HG03103 (cell line): Measurements from ENCODE around the gene IGFN1.

Experiments used
- ATAC-seq: cut with Tn5 transposase; IDR thresholded peaks from one replicate; pipeline ENCODE4 v1.9.1; 2021; ENCODE audit warnings: low read depth; ENCODE audit not compliant: unreplicated experiment

Gene IGFN1

GRCh38 chr1:201215531-201216357 is 25.1 kb downstream of the IGFN1 start:
- ATAC-seq = no peak

DNA sequence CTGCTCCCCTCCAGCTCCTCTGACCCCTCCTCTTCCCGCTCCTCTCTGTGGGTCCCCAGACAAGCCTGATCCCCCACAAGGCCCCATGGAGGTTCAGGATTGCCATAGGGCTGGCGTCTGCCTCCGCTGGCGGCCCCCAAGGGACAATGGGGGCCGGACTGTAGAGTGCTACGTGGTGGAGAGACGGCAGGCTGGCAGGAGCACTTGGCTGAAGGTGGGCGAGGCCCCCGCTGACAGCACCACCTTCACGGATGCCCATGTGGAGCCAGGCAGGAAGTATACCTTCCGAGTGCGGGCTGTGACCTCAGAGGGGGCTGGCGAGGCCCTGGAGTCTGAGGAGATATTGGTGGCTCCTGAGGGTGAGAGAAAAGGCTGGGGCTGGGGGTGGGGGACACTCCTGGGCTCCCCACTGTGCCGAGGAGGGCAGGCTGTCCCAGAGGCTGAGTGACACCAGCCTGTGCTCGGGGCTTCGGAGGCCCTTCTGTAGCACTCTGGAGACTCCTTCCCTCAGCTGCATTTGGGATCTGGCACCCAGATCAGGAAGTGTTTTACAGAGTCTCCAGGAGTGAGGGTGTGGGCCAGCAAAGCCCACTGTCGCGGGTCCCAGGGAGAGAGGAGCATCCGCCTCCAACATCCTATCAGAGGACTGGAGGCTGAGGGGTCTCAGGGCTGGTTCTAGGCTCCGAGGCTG is 25.9 kb downstream of the IGFN1 start:
- ATAC-seq = no peak

DNA sequence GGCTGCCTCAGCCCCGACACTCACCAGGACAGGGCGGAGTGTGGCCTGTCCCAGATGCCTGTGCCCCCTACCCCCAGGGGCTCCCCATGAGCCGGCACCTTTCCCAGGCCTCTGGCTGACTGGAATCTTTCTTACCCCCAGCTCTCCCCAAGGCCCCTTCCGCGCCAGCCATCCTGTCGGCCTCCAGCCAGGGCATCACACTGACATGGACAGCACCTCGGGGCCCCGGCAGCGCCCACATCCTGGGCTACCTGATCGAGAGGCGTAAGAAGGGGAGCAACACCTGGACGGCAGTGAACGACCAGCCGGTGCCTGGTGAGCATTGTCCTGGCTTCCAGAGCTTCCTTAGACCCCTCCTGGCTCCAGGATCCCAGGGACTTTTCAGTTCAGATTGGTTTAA is 26.5 kb downstream of the IGFN1 start:
- ATAC-seq = no peak

- ATAC-seq = no peak
Measured at GRCh38 chr1:201217851-201218250, 27.2 kb downstream of the IGFN1 start.

DNA sequence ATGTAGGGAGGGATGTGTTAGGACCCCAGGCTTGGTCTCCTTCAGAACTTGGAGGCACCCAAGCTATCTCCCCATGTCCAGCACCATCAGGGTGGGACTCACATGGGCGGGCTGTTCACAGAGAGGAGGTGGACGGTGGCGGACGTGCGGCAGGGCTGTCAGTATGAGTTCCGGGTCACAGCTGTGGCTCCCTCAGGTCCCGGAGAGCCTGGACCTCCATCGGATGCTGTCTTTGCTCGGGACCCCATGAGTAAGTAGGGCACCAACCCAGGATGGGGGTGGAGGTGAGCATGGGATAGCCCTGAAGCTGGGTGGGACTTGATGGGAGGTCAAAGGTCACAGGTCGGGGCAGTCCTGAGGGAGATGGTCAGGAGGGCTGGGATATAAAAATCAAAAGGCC is 27.8 kb downstream of the IGFN1 start:
- ATAC-seq = no peak

- ATAC-seq = no peak
Measured at GRCh38 chr1:201219481-201220387, 29.1 kb downstream of the IGFN1 start.

GRCh38 chr1:201220388-201220715 is 29.7 kb downstream of the IGFN1 start:
- ATAC-seq = no peak

GRCh38 chr1:201221201-201221846 is 30.7 kb downstream of the IGFN1 start:
- ATAC-seq = no peak

- no peak for ATAC-seq
Measured at GRCh38 chr1:201222125-201222524, 31.5 kb downstream of the IGFN1 start.

DNA sequence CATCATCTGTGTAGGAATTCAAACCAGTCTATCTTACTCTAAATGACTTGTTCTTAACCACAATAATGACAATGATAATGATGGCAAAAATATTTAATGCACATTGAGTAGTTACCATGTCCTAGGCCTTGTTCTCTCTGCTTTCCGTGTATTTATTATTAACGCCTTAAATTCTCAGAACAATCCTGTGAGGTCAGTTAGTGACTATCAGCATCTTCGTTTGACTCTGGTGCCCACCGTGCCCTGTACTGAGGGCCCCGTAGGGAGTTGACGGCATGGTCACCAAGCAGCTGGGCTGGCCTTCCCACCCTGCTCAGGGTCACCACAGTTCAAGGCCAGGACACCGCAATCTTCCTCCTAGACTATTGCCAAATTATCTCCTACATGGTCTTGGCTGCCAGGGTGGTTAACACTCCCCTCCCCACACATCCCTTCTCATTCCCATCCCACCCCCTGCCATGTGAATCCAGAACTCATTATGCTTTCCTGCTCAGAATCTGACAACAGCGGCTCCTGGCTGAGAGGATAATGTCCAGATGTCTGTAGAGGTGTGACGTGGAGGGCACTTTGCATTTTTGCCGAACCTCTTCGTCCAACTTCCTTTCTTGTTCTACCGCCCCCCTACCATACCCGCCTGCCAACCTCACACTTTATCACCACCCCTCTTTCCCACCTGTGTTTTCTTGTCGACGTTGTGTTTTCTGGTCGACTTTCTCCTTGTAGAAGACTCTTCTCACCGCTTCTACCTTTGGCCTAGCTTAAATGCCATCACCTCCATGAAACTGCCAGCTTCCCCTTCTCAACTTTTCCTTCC is 33.4 kb downstream of the IGFN1 start:
- ATAC-seq = no peak

DNA sequence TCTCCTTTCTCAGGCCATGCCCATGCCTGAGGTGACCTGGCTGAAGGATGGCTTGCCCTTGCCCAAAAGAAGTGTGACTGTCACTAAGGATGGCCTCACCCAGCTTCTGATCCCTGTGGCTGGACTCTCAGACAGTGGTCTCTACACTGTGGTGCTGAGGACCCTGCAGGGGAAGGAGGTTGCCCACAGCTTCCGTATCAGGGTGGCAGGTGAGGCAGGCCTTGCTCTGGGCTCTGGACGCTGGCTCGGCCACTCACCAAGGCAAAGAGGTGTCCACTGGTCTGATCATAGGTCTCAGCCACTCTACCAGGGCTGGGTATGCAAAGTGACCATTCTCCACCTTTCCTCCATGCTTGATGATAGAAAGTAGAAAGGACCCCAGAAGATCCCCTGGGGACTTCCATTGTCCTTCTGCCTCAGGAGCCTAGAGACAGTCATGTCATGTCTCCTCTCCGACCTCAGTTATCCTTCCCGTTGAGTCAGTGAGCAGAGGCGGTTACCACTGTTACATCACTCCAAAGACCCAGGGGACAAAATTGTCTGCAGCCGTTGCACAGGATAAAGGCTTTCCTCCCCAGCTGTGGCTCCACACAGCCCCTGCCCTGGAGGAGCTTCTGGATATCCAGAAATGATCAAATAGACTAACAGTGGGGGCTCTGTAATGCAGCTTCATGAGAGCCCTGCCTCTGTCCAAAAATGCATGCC is 34.2 kb downstream of the IGFN1 start:
- ATAC-seq = no peak

DNA sequence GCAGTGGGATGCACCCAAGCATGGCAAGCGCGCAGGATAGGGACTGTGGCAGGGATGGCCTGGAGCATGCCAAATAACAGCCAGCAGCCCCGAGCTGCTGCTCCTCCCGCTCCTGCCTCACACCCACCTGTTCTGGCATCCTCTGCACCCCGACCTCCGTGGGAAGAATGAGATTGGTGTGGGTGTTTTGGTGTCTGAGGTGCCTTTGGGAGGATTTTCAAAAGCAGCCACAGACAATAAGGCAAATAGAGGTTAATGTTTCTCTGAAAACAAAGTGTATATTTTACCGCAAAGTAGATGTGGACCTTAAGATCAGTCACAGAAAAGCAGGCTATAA is 35.5 kb downstream of the IGFN1 start:
- no peak for ATAC-seq

DNA sequence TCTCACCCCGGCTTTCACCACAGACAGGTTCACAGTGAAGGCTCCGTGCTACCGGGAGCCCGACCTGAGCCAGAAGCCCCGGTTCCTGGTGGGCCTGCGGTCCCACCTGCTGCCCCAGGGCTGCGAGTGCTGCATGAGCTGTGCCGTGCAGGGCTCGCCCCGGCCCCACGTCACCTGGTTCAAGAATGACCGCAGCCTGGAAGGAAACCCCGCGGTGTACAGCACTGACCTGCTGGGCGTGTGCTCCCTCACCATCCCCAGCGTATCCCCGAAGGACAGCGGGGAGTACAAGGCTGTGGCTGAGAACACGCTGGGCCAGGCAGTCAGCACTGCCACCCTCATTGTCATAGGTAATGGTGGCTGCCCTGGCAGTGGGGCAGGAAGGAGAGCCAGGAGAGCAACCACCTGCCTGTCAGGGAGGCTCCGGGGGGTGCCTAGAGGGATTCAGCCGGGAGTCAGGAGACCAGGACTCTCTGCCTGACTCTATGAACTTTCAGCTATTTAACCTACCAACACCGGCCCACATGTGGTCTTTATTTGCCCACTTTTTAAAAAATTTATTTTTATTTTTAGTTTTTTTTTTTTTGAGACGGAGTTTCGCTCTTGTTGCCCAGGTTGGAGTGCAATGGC is 36.4 kb downstream of the IGFN1 start:
- ATAC-seq = no peak

DNA sequence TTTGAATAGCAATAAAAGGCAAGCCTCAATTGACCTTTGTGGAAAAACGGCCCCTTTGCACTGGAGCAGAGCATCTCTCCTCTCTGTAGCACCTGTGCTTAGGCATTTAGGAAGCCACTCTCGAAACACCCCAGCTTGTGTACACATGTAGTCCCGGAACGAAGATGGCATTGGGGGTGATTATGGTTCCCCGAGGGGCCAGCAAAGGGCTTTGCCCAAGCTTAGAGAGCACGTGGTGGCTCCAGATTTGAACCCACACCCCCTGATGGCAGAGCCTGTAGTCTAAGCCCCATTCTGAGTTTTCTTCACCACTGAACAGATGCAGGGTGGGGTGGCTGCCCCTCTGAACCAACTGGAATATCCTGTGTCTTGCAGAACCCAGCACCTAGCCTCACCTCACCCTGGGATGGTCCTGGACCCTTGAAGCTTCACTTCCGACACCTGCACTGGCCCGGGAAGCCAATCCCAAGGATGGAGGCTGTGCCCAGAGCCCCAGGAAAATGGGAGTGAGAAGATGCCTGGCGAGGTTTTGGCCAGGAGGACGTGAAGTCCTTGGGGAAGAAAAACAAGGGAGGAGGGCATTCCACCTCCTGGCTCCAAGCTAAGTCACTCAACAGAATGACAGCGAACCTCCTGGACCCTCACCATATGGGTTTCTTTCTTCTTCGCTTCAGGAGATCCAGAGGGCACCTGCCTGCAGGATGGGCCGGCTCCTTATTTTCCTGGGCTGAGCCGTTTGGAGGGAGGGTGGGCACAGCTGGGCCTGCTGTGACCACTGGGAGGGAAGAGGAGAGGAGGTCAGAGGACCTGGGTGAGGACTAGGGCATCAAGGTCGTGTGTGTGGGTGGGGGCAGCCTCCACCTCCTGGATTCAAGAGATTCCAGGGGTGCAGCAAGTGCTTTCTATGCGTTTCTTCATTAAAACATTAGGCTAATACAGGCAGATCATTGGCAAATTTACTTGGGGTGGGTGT is 37.7 kb downstream of the IGFN1 start:
- no peak for ATAC-seq

DNA sequence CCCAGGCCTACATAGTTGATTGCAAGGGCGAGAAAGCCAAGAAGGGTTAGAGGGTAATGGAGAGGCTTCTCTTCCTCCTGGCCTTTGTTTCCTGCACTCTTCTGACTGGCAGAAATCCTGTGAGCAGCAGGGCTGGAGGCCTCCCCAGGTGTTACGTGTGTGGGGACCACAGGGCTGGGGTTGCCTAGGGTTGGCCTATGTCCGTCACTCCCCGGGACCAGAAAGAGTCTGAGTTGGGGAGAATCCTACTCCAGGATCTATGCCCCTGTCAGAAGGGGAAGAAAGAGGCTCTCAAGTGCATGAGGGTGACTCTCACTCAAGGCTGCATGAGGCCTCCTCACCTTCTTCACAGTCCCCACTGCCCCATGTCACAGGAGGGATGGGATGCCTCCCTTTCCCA is 38.5 kb downstream of the IGFN1 start:
- ATAC-seq = no peak

DNA sequence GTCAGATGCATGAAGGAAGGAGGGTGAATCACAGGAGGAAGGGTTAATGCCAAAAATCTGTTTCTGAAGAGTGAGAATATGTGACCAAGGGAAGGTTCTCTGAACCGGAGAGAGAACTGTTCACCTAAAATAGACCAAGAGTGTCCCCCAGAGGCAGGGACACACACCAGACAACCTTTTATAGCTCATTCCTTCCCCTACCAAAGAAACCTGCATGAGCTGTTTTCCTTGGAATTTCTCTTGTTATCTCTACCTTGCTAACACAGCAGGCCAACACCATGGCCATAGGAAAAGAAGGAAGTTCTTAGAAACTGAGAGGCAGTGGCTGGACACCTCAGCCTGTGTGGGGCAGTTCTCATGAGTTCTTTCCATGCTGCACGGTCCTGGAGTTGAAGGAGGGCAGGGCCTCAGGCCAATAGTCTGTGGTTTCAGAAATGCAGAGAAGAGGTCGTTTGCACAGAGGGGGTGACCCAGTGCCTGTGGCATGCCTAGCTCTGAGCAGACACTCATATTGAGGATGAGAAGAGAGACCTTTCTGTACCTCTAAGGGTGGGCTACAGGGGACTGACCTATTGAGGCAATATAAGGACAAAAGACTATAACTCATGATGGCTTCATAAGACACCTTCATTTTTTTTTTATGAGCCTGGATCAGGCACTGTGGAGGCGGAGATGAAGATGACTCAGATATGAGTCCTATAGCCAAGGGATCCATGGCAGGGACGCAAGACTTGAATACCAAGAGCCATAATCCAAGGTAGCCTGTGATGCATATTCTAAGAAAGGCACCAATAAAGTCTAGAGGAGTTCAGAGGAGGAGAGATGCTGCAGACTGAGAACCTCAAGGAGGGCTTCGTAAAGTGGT is 39.4 kb downstream of the IGFN1 start:
- ATAC-seq = no peak

GRCh38 chr1:201230676-201231075 is 40.1 kb downstream of the IGFN1 start:
- no peak for ATAC-seq
